Peyer's patch (tissue), 4 donors: ENCODE results near the gene RAB28.

Experiments
- CTCF ChIP-seq, 6 experiments: fragments of 450-650 bp in 4 of 6; fragments of 200-600 bp in 2 of 6; sonication (generic) in 1 of 6; IDR thresholded peaks; one replicate each; pipeline ENCODE4 v1.5.1; 2017 to 2019; ENCODE audit warnings: antibody characterized with exemption in 6 of 6, mild to moderate bottlenecking in 3 of 6, moderate library complexity in 1 of 6
- POLR2A ChIP-seq, 2 donors: fragments of 450-650 bp; IDR thresholded peaks; one replicate each; pipeline ENCODE4 v1.5.1; 2017; ENCODE audit warnings: antibody characterized with exemption in 2 of 2, mild to moderate bottlenecking in 2 of 2, moderate library complexity in 2 of 2

DNA sequence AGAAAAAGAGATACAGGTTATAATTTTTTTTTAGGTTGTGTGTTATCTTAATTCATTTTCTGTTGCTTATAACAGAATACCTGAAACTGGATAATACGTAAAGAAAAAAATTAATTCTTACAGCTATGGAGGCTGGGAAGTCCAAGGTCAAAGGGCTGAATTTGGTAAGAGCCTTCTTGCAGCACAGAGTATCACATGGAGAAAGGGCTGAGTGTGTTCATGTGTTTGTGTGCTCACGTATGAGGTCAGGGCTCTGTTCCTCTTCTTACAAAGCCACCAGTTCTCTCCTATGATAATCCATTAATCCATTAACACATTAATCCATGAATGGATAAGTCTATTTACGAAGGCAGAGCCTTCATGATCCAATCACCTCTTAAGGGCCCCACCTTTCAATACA, 8.6 kb upstream of the RAB28 start:
- no peak for TF ChIP-seq CTCF (IDR thresholded peaks at IDR 0.05)
- no peak for TF ChIP-seq POLR2A (IDR thresholded peaks at IDR 0.05)
